T-helper 22 cell (primary cell): ENCODE measurements around the gene LRRC1.
A peak's percentile ranks its signal among the peaks of the same experiment; 100 is the strongest.
"Not testable (repeated sequence)": the region's sequence is repeated elsewhere in the genome, so short reads cannot be mapped to it uniquely, and the experiment has no call there.

Source experiments
- DNase-seq: peaks from one replicate; pipeline ENCODE4 v3.0.0-alpha.2; 2020; ENCODE audit warnings: low read depth

Gene LRRC1

DNA sequence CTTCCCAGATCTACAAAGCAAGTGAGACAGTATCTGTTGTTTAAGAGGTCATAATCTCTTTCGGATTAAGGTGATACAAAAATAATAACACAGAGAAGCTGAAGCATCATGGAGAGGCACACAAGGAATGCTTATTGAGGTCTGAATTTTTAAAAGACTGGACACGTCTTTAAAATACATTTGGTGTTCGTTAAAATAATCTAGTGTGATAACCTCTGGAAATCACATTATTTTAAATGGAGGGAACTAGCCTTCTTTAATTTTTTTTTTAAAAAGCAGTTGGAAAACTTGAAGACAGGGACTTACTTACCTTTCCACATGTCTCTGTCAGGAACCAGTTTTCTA is 1.9 kb upstream of the LRRC1 start:
- no peak for DNase-seq

- no peak for DNase-seq
Measured at GRCh38 chr6:53793318-53794136, 1.3 kb upstream of the LRRC1 start.

DNA sequence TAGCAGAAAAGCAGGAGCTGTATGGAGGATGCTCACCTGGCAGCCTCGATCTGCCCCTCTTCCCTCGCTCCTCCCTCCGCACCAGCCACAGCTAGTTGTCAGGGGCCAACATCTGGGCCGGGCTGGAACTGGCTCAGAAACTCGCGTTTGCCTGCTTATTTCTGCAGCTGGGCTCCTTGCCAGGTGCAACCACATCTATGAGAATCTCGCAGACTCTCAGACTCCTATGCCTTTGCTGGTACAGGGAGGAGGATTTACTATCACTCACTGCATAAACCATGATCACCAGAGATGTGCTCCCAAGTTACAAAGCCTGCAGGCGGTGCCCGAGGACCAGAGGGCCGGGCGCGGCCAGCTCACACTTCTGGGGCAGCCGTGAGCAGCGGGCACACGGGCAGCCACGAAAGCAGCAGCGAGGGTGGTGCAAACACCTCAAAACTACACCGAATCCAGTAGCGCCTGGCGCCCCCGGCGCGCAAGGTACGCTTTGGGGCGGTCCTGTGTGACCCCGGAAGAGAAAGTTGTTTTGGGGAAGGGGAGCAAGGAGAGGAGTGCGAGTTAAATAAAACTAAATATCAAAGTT is 577 bp upstream of the LRRC1 start:
- peak; percentile 43 for DNase-seq

DNA sequence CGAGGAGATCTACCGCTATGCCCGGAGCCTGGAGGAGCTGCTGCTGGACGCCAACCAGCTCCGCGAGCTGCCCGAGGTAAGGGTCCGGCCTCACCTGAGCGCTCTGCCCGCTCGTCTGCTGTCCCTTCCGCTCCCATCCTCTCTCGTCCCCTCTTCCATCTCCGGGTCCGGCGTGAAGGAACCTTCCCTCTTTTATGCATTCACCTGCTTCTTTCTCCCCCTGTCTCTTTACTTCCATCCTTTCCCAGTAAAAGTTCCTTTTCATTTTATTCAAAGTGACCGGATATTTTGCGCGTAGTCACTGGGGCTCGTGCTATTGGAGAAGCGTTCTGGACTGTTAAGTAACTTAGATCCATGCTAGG is 516 bp downstream of the LRRC1 start:
- DNase-seq: no peak

GRCh38 chr6:53795702-53796450 is 1.1 kb downstream of the LRRC1 start:
- DNase-seq: no peak

DNA sequence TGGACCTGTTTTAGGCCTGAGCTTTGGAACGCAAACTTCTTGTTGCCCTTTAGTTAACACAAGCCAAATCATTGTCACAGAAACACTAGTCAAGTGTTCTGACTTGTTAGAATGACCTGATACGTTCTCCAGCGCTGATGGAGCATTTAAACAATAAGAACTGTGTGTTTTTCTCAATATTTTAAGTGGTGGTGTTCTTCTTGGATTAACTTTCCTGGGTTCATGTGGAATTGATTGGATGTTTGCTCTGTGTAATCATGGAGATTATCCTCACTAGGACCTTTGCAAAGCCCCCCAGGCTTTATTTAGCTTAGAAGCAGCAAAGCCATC is 1.6 kb downstream of the LRRC1 start:
- no peak for DNase-seq

DNA sequence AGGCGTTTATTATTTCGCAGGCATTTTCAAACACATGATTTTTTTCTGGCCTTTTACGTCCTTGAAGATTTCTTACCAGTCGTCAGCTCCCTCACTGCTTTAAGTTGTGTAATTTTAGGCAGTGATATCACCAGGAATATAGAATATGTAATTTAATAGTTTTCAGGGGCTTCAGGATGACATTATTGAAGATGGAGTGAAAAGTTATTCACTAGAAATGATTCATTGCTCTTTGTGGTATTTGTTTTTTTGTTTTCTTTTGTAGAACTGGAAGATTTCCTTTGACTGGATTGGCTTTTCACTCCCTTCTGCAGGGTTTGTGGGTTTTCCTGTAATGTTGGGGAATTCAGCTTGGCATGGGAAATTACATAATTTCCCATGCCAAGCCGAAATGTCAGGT is 2.0 kb downstream of the LRRC1 start:
- no peak for DNase-seq

GRCh38 chr6:53797304-53797703 is 2.5 kb downstream of the LRRC1 start:
- DNase-seq: no peak

DNA sequence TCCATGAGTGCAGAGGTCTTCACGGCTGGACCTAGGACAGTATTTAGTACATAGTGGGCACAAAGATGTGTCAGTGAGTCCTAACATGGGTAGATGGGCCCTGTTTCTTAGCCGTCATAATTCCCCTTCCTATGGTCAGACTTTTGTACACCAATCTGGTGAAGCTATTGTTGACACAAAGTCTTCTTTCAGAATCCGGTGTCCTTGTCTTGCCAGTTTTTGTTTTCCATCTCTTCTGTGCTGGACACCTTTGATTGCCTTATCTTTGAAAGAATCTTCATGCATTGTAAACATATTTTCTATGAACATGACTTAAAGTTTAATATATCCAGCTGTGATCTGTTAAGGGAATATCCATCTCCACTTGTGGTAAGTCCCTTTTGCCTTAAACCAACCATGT is 4.5 kb downstream of the LRRC1 start:
- no peak for DNase-seq

- DNase-seq: no peak
Measured at GRCh38 chr6:53801022-53801421, 6.2 kb downstream of the LRRC1 start.

DNA sequence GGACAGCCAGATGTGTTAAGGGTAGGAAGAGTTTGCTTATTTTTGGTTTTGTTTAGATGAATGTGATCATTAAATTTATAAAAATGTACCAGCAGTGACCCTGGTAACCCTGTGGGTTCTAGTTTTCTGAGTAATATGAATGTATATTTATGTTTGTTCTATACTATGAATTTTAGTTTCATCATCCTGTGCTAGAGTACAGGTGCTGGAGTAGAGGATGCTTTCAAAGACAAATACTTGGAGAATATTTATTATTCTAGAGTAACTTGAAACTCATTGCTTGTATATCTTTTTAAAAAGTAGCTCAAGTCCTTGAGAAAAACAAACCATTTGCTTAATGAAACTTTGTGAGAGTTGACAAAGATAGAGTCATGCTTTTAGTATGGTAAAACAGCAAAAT is 7.8 kb downstream of the LRRC1 start:
- DNase-seq: no peak

GRCh38 chr6:53803081-53803860 is 8.5 kb downstream of the LRRC1 start:
- no peak for DNase-seq

DNA sequence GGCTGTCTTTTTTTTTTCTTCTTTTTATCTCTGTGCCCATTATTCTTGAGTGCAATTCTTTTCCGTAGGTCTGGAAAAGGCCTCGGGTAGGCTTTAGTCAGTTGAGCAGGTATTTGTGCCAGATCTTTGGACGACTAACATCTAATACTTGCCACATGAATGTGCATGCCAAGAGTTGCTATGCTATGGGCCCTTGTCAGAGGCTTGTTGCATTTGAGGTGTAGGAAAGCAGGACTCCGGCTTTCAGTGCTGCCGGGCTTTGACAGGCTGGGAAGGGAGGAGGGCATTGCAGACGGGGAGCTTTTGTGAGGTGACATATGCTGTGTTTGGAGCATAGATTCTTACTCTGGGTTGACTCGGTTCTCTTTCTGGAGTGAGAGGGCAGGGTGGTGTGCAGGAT is 10.2 kb downstream of the LRRC1 start:
- DNase-seq: no peak

GRCh38 chr6:53805725-53806124 is 10.9 kb downstream of the LRRC1 start:
- no peak for DNase-seq

- not testable (repeated sequence) for DNase-seq
Measured at GRCh38 chr6:53807606-53808005, 12.8 kb downstream of the LRRC1 start.

DNA sequence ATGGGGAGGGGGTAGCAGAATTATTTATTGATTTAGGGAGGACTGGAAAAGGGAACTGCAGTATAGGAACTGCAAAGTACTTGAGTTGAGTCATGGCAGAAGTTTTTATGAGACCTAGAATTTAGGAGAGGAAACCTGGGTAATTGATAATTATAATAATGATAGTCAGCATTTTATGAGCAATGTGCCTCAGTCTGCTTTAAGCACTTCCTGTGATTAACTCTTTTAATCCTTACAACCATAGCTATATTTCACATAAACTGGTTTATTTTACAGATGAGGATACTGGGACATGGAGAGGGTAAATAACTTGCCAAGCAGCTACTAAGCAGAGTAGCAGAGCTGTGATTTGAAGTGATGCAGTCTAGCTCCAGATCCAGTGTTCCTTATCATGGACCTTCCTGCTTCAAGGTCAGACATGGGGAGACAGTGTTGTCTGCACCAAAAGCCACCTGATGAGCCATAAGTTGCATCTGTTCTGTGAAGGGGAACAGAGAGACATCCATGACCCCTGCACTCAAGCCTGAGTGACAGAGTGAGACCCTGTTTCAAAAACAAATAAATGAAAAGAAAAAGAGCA is 13.6 kb downstream of the LRRC1 start:
- no peak for DNase-seq

DNA sequence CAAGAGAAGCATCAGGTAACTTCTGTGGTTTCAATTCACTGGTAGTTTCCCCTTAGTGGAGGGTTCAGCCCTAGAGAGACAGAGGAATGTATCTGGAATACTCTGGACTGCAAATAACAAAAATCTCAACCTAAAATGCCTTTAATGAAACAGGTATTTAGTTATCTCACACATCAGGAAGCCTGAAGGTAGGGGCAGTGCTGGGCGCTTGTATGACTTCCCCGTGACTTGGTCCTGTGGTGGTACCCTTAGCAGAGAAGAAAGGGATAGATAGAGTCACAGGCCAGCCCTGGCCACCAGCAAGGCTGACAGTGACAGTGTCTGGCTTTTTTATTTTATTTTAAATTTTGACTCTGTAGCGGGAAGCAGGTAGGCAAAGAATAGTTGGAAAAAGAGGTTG is 14.9 kb downstream of the LRRC1 start:
- DNase-seq: no peak

- no peak for DNase-seq
Measured at GRCh38 chr6:53811082-53811481, 16.3 kb downstream of the LRRC1 start.

- no peak for DNase-seq
Measured at GRCh38 chr6:53811746-53812145, 16.9 kb downstream of the LRRC1 start.

DNA sequence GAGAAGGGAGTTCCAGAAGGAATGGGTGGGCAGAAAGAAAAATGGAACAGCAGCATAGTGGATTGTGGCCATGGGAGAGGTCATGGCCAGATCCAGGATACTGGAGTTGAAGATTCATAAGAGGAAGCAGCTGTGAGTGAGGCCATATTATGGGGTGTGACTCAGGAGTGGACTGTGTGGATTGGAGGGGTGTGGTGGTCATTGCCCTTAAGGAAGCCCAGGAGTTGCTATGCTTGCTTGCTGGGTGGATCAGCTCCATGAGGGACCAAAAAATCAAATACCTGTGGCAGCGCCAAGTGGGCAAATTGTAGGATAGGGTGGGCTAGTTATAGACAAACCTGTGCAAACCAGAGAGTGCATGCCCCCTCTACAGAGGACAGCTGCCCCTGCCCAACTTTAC is 18.3 kb downstream of the LRRC1 start:
- DNase-seq: no peak

DNA sequence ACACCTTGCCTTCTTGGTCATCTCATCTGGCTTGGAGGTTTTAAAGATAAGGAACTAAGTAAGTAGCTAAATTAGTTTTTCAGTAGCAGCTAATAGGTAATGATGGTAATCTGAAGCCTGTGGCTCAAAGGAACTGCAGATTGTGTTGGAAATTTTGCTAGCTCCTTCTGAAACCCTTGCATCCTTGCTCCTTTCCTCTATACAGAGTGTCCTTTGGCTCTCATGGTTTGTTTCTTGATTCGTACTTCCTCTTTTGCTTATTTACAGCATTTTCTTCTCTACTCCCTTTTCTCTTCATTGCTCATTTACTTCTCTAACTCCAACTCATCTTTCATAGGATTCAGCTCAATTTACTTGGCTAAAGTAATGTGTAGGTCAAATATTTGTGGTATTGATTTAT is 19.0 kb downstream of the LRRC1 start:
- no peak for DNase-seq

DNA sequence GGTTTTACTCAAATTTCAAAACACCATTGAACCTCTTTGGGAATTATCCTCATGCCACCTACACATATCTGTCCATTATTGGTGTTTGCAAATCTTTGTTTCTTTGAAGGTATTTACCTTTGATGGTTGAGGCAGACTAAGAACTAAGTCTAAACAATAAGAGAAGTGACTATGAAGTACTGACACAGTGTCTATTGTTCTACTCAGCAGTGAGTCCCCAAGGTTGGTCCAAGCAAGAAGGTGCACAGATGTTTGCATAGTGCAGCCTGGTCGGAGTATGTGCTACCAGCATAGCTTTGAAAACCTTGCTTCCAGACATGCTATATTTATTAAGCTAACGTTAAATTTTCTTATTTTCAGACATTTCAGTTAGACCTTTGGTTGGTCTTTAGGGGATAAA is 19.5 kb downstream of the LRRC1 start:
- DNase-seq: no peak
